Measurements from ENCODE around the gene STOML1.

DNA sequence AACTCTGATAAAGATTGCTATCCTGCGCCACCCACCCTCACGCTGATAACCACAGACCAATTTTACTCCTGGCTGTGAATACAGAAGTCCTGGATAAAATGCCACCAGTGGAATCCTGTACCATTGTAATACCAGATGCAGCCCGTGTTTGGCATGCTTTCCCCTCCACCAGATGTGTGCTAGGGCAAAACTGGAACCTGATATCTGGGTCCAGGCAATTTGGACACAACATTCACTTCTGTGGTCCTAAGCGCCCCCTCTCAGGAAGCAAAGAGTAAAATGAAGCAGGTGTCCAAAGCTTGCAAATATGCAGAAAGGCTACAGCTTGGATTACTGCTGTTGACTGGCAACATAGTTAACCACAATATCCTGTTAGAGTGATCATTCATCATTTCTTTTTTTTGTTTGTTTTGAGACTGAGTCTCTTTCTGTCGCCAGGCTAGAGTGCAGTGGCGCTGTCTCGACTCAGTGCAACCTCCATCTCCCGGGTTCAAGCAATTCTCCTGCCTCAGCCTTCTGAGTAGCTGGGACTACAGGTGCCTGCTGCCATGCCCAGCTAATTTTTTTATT, 33.0 kb downstream of the STOML1 start:
- TF ChIP-seq, protein P1, sequence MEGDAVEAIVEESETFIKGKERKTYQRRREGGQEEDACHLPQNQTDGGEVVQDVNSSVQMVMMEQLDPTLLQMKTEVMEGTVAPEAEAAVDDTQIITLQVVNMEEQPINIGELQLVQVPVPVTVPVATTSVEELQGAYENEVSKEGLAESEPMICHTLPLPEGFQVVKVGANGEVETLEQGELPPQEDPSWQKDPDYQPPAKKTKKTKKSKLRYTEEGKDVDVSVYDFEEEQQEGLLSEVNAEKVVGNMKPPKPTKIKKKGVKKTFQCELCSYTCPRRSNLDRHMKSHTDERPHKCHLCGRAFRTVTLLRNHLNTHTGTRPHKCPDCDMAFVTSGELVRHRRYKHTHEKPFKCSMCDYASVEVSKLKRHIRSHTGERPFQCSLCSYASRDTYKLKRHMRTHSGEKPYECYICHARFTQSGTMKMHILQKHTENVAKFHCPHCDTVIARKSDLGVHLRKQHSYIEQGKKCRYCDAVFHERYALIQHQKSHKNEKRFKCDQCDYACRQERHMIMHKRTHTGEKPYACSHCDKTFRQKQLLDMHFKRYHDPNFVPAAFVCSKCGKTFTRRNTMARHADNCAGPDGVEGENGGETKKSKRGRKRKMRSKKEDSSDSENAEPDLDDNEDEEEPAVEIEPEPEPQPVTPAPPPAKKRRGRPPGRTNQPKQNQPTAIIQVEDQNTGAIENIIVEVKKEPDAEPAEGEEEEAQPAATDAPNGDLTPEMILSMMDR (IDR thresholded peaks at IDR 0.05) = no peak
- TF ChIP-seq JUNB (IDR thresholded peaks at IDR 0.05) = no peak
- no peak for TF ChIP-seq RAD21 (conservative IDR thresholded peaks at IDR 0.05 in 1 of 2, IDR thresholded peaks at IDR 0.05 in 1 of 2)
- TF ChIP-seq EP300 (IDR thresholded peaks at IDR 0.05) = no peak
- TF ChIP-seq RARB (CRISPR knock-in tag; IDR thresholded peaks at IDR 0.05) = no peak
